D341Med (cell line): ENCODE measurements around the gene ACTRT1.

ENCODE experiments used
- DNase-seq: peaks from one replicate; pipeline ENCODE4 v3.0.0; 2012; ENCODE audit warnings: low spot score

Gene ACTRT1

DNA sequence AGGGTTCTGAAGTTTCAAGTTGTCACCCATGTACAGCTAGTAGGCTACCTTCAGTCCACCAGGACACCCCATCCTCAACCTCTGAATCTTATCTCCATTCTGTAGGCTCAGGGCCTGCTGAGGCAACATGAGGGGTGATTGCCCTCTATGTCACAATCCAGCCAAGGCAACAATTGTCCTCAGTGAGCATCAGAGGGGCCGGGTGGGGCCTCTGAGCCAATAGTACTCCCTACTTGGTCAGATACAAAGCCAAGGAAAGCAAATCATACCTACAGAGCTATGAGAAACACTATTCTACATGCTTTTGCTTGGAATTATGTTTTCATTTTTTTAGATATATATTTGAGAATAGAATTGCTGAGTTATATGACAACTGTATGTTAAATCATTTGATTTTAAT, at the start of gene ACTRT1:
Gene ACTRT1, minus strand, starts transcription at position 101 of the 400 bp plus-strand sequence. CDS start 197 bp downstream, outside the sequence.
- DNase-seq, result no peak

DNA sequence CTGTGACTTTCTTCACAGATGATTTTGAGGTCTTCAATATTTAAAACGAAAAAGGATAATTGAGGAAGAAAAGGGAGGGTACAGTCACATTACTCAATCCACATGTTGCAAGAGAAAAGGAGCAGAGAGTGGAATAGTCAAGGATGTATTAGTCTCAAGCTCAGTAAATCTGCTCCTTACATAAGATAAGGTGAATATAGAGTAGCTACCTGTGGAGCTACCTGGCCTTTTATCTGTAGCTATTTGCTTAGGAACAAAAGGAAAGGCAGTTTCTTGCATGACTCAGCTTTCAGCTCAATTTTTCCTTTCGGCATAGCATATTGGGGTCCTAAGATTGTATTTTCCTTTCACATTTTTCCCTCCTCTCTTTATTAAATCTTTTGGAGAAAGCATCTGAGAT, 26.3 kb upstream of the ACTRT1 start:
- DNase-seq, result no peak

- DNase-seq, result no peak
These were observed 5.2 kb upstream of the ACTRT1 start for GRCh38 chrX:128057421-128057820.

DNA sequence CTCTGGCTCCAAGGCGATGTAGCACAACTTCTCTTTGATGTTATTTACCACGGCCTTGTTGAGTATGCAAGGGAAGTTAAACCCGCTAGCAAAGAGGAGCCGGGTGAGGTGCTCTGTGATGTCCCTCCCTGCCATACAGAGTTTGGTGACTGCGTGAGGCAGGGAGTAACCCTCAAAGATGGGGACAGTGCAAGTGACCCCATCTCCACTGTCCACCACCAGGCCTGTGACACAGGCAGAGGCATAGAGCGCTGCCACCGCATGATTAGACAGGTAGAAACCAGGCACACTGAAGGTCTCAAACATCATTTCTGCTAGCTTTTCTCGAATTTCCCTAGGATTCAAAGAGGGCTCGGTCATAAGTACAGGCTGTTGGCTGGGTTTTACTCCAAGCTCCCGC, 677 bp downstream of the ACTRT1 start:
- DNase-seq, result no peak

DNA sequence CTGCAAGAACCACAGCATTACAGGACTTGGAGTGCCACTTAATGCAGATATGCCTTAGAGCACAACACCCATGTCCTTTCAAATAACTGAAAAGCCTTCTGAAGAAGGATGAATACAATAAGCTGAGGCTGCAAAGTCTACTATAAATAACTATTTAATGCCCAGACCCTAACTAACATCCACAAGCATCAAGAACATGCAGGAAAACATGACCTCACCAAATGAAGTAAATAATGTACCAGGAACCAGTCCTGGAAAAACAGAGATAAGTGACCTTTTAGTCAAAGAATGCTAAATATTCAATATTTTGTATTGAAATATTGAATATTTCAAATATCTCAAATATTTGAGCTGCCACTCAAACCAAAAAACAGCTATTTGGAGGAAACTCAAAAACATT, 16.9 kb downstream of the ACTRT1 start:
- DNase-seq, result no peak

DNA sequence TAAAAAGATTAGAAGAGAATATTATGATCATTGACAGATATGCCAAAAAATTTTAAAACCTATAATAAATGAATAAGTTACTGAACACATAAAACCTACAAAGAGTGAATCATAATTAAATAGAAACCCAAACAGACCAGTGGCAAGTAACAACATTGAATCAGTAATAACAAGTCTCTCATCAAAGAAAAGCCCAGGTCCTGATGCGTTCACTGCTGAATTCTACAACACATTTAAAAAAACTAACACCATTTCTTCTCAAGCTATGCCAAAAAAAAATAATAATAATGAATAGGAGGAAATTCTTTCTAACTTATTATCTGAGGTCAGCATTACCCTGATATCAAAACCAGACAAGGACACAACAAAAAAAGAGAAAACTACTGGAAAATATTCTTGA, 30.6 kb downstream of the ACTRT1 start:
- no peak for DNase-seq

DNA sequence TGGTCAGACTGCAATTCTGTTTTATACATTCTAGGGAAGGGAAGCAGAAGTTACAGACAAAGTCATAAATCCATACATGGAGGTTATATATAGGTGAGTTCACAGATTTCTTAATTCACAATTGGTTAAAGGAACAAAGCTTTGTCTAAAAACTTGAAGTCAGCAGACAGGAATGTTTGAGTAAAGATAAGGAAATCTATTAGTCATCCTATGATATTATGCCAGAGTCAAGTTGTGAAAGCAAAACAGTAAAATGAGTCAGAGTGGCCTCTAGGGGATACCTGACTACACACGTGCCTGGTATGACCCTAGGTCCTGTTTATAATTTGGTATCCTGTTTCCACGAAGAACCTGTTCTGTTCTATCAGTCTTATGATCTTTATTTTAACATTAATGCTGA, 31.5 kb downstream of the ACTRT1 start:
- DNase-seq, result no peak

DNA sequence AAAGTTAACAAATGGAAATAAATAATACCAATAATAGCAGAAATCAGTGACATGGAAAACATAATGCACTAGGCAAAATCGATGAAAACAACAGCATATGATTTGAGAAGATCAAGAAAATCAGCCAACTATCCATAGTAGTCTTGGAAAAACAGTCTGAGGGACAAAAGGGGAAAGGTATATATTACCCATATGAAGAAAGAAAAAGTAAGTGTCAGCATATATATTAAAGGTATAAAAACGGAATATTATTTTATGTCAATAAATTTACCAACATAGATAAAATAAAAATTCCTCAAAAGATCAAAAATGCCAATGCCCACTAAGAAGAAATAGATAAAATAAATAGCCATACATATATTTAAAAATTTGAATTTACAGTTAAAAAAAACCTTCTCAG, 33.0 kb downstream of the ACTRT1 start:
- DNase-seq, result no peak

DNA sequence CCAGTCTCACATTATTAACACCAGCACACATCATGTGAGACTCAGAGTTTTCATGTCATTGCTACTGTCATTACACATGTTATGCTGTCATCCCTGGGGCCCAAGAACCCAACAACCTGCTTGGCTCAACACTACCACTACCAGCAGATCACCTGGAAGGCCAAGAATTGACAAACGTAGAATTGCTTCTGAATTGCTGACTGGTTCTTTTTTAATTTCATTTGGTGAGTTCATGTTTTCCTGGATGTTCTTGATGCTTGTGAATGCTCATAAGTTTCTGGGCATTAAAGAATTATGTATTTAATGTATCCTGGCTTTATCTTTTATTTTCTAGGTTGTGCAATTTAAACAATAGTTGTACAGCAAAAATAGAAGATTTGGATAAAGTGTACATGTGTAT, 40.2 kb downstream of the ACTRT1 start:
- no peak for DNase-seq

DNA sequence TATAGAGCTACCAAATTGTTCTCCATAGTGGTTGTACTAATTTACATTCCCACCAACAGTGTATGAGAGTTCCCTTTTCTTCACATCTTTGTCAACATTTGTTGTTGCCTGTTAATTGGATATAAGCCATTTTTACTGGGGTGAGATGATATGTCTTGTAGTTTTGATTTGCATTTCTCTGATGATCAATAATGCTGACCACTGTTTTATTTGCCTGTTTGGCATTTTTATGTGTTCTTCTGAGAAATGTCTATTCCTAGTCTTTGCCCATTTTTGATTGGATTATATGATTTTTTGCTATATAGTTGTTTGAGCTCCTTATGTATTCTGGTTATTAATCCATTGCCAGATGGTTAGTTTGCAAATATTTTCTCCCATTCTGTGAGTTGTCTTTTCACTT, 44.3 kb downstream of the ACTRT1 start:
- no peak for DNase-seq
